ENCODE measurements around the gene RCE1. TPM values are rescaled to one million over a fixed set of nuclear protein-coding genes. Genes with fewer than 3 reads are reported as not detected.

The RCE1 gene
- total RNA-seq, 1 experiment from 2014 or later = 33.1 TPM

GRCh38 chr11:66864924-66865697 lies 21.9 kb downstream of the RCE1 start:
- POLR2A ChIA-PET (ENCODE audit: low non-redundant PET) = no interaction called here
- Histone ChIP-seq H3K27me3 (replicated peaks; ENCODE audit: insufficient read depth, low read depth, low read length, poor library complexity) (no peaks in the 10 kb centered on the region), H3K9me3 (ENCODE audit: low read depth, low read length, poor library complexity, severe bottlenecking) (no peaks in the 10 kb centered on the region), H3K27ac (ENCODE audit: low read depth, low read length, poor library complexity, severe bottlenecking) (no peak overlapping the region), H3K36me3 (ENCODE audit: insufficient read depth, low read length, poor library complexity, severe bottlenecking) (peaks cover 2% of the 10 kb centered on the region), H3K4me1 (ENCODE audit: insufficient read depth, low read length, poor library complexity, severe bottlenecking) (no peaks in the 10 kb centered on the region), H3K4me3 (ENCODE audit: low read depth, low read length, poor library complexity, severe bottlenecking) (no peak overlapping the region)
- intact Hi-C loops (cut with micrococcal nuclease; ENCODE audit: unreplicated experiment) = no loop called here
- no TSS peak for BruUV-seq (replicated peaks)
- CTCF ChIA-PET = no interaction called here
- TF ChIP-seq CTCF (conservative IDR thresholded peaks at IDR 0.05; ENCODE audit: low read depth, low read length) (no peak), EZH2 (IDR thresholded peaks at IDR 0.05; ENCODE audit: borderline replicate concordance, low read depth, low read length, poor library complexity, severe bottlenecking) (no peak)
- no peak for DNase-seq (ENCODE audit: low spot score)

- no peaks in the 10 kb centered on the region for H3K4me1 ChIP-seq (ENCODE audit: insufficient read depth, low read length, poor library complexity, severe bottlenecking)
- no peaks in the 10 kb centered on the region for H3K9me3 ChIP-seq (ENCODE audit: low read depth, low read length, poor library complexity, severe bottlenecking)
- intact Hi-C loops (cut with micrococcal nuclease; ENCODE audit: unreplicated experiment) = no loop called here
- ChIA-PET CTCF (no interaction called here), POLR2A (ENCODE audit: low non-redundant PET) (no interaction called here)
- H3K27me3 ChIP-seq (replicated peaks; ENCODE audit: insufficient read depth, low read depth, low read length, poor library complexity) = no peaks in the 10 kb centered on the region
- H3K4me3 ChIP-seq (ENCODE audit: low read depth, low read length, poor library complexity, severe bottlenecking) = no peak overlapping the region
- no peak for DNase-seq (ENCODE audit: low spot score)
- BruUV-seq (replicated peaks) = no TSS peak
- TF ChIP-seq CTCF (conservative IDR thresholded peaks at IDR 0.05; ENCODE audit: low read depth, low read length) (no peak), EZH2 (IDR thresholded peaks at IDR 0.05; ENCODE audit: borderline replicate concordance, low read depth, low read length, poor library complexity, severe bottlenecking) (no peak)
- no peak overlapping the region for H3K27ac ChIP-seq (ENCODE audit: low read depth, low read length, poor library complexity, severe bottlenecking)
- no peaks in the 10 kb centered on the region for H3K36me3 ChIP-seq (ENCODE audit: insufficient read depth, low read length, poor library complexity, severe bottlenecking)
Observed at GRCh38 chr11:66866007-66866406, 22.8 kb downstream of the RCE1 start.

GRCh38 chr11:66866511-66866986 lies 23.3 kb downstream of the RCE1 start:
- no peak for DNase-seq (ENCODE audit: low spot score)
- CTCF ChIA-PET = no interaction called here
- no peak for TF ChIP-seq CTCF (conservative IDR thresholded peaks at IDR 0.05; ENCODE audit: low read depth, low read length)
- TF ChIP-seq EZH2 (IDR thresholded peaks at IDR 0.05; ENCODE audit: borderline replicate concordance, low read depth, low read length, poor library complexity, severe bottlenecking) = no peak
- Histone ChIP-seq H3K27ac (ENCODE audit: low read depth, low read length, poor library complexity, severe bottlenecking) (no peak overlapping the region), H3K9me3 (ENCODE audit: low read depth, low read length, poor library complexity, severe bottlenecking) (no peaks in the 10 kb centered on the region), H3K4me1 (ENCODE audit: insufficient read depth, low read length, poor library complexity, severe bottlenecking) (no peaks in the 10 kb centered on the region), H3K36me3 (ENCODE audit: insufficient read depth, low read length, poor library complexity, severe bottlenecking) (no peaks in the 10 kb centered on the region), H3K4me3 (ENCODE audit: low read depth, low read length, poor library complexity, severe bottlenecking) (no peak overlapping the region), H3K27me3 (replicated peaks; ENCODE audit: insufficient read depth, low read depth, low read length, poor library complexity) (no peaks in the 10 kb centered on the region)
- no TSS peak for BruUV-seq (replicated peaks)
- intact Hi-C loops (cut with micrococcal nuclease; ENCODE audit: unreplicated experiment) = no loop called here
- POLR2A ChIA-PET (ENCODE audit: low non-redundant PET) = no interaction called here

Data from A673 (cell line).